22Rv1 (cell line): ENCODE results near the gene SELPLG.

ENCODE experiments used
- CTCF ChIP-seq: fragments of 450-650 bp; IDR thresholded peaks from 2 replicates; pipeline ENCODE4 v1.5.1; 2017; ENCODE audit warnings: mild to moderate bottlenecking
- ZFX ChIP-seq: fragments of 450-650 bp; IDR thresholded peaks from 2 replicates; pipeline ENCODE4 v1.6.1; 2017; ENCODE audit warnings: antibody characterized with exemption, borderline replicate concordance

GRCh38 chr12:108635997-108636808 lies 2.5 kb upstream of the SELPLG start:
- TF ChIP-seq CTCF (no peak), ZFX (no peak)
